ENCODE data around the gene CCDC12.

The CCDC12 gene

DNA sequence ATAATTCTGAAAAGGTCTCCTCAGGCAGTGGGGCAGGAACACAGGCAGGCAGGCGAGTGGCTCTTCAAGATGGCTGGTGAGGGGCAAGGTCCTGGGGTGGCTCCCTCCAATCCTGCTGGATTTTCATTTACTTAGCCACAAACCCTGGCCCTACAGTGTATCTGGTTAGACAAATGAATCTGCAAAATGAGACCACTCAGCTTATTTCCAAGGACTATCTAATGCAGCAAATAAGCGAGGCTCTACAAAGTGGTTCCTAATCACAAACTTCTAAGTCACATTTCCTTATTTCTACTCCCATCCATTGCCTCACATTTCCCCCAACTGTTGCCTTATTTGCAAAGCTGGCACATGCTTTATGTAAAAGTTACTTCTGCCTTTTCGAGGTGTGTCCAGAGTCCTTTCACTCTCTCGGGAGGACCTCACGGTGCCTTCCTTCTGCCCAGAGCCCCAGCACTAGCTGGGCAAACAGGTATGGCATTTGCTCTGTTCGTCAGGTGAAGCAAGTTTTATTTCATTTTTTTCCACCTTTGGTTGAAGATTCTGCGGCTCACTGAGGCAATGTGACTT is 40.5 kb downstream of the CCDC12 start:
- TF ChIP-seq, protein P1, sequence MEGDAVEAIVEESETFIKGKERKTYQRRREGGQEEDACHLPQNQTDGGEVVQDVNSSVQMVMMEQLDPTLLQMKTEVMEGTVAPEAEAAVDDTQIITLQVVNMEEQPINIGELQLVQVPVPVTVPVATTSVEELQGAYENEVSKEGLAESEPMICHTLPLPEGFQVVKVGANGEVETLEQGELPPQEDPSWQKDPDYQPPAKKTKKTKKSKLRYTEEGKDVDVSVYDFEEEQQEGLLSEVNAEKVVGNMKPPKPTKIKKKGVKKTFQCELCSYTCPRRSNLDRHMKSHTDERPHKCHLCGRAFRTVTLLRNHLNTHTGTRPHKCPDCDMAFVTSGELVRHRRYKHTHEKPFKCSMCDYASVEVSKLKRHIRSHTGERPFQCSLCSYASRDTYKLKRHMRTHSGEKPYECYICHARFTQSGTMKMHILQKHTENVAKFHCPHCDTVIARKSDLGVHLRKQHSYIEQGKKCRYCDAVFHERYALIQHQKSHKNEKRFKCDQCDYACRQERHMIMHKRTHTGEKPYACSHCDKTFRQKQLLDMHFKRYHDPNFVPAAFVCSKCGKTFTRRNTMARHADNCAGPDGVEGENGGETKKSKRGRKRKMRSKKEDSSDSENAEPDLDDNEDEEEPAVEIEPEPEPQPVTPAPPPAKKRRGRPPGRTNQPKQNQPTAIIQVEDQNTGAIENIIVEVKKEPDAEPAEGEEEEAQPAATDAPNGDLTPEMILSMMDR (IDR thresholded peaks at IDR 0.05; ENCODE audit: insufficient read depth, low read depth, low read length, missing control alignments), result no peak
- no peak for DNase-seq (ENCODE audit: low read depth)
- H3K4me3 ChIP-seq (ENCODE audit: low read length), result no peak overlapping the region

DNA sequence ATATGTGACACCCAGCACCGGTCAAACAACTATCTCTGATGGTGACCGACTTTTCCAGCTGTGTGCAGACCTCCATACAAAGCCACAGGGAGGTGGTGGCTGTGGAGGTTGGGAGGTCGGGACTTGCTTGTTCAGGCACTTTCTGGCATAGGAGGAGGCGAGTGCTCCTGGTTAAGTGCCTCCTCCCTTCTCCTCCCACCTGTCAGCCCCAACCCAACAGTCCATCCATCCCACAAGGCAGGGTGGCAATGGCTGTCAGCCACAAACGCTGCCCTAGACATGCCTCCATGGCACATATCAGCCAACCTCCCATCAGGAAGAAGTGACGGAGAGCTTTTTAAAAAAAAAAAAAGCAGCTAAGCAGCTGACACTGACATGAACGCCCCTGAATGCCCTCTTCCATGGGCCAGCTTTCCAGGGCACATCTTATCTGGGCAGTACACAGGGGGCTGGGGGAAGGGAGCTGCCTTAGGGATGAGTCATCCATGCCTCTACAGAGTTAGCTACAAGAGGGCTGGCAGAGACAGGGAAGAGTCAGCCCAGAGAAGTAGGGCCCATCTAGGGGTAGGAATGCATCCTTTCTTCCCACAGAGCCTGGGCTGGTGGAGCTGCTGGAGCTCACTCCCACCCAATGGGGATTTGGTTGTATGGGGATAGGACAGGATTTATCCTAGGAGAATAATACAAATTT is 41.2 kb downstream of the CCDC12 start:
- peak; percentile 94 for DNase-seq (ENCODE audit: low read depth)
- TF ChIP-seq, protein P1 (IDR thresholded peaks at IDR 0.05; ENCODE audit: insufficient read depth, low read depth, low read length, missing control alignments), result peak; percentile 80
- H3K4me3 ChIP-seq (ENCODE audit: low read length), result no peak overlapping the region

DNA sequence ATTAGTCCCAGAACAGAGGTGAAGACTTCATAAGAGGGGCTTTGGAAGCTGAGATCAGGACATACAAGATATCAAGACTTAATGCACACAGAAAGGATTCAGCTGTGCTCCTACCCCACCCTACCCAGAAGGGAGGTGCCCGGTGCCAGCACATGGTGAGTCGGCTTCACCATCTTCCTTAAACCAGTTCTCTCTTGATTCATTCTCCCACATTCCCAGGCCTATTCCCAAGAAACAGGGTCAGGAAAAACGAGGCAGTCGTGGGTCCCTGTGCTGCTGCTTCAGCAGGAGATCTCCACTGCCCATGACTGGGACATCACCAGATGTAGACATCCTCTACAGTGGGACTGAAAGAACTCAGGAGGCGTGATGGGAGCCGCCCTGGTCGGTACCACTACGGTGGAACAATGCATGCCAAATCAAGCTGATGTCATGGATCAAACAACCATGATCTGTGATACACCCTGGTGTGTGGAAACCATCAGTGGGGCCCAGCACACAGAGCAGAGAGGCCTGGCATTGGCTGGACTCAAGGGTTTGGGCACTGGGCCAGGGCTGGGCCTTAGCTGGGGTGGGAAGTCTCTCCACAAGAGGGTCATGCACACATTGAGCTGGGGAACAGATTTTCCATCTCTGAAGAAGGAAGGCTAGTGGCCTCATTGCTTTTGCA is 41.9 kb downstream of the CCDC12 start:
- TF ChIP-seq, protein P1 (IDR thresholded peaks at IDR 0.05; ENCODE audit: insufficient read depth, low read depth, low read length, missing control alignments), result no peak
- peak; percentile 92 for DNase-seq (ENCODE audit: low read depth)
- no peak overlapping the region for H3K4me3 ChIP-seq (ENCODE audit: low read length)

- DNase-seq (ENCODE audit: low read depth), result no peak
- TF ChIP-seq, protein P1 (IDR thresholded peaks at IDR 0.05; ENCODE audit: insufficient read depth, low read depth, low read length, missing control alignments), result no peak
- no peak overlapping the region for H3K4me3 ChIP-seq (ENCODE audit: low read length)
Measured at GRCh38 chr3:46934072-46934471, 42.5 kb downstream of the CCDC12 start.

DNA sequence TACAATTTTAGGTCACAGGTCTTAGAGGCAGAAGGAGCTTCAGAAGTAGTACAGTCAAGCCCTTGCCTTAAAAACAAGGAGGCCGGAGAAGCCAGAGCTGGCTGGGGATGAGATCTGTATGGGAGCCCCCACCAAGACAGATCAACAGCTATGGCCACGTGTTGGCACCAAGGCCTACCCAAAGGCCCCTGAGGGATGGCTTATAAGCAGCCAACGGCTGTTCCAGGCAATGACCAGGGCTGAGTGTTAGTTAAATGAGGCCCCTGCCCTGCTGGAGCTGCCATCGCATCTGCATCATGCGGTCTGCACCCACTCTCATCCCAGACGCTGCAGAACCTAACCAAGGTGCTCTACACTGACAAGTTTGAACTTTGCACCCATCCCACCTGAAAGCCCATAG is 43.3 kb downstream of the CCDC12 start:
- no peak overlapping the region for H3K4me3 ChIP-seq (ENCODE audit: low read length)
- no peak for DNase-seq (ENCODE audit: low read depth)
- TF ChIP-seq, protein P1 (IDR thresholded peaks at IDR 0.05; ENCODE audit: insufficient read depth, low read depth, low read length, missing control alignments), result no peak

- no peak overlapping the region for H3K4me3 ChIP-seq (ENCODE audit: low read length)
- no peak for DNase-seq (ENCODE audit: low read depth)
- TF ChIP-seq, protein P1 (IDR thresholded peaks at IDR 0.05; ENCODE audit: insufficient read depth, low read depth, low read length, missing control alignments), result no peak
Measured at GRCh38 chr3:46932455-46933225, 43.9 kb downstream of the CCDC12 start.
